ENCODE data around the gene KIAA1210. TPM values are rescaled to one million over a fixed set of nuclear protein-coding genes. Genes with fewer than 3 reads are reported as not detected.

The KIAA1210 gene
- total and polyA plus RNA-seq, 3 experiments from 2014 or later = not detected

DNA sequence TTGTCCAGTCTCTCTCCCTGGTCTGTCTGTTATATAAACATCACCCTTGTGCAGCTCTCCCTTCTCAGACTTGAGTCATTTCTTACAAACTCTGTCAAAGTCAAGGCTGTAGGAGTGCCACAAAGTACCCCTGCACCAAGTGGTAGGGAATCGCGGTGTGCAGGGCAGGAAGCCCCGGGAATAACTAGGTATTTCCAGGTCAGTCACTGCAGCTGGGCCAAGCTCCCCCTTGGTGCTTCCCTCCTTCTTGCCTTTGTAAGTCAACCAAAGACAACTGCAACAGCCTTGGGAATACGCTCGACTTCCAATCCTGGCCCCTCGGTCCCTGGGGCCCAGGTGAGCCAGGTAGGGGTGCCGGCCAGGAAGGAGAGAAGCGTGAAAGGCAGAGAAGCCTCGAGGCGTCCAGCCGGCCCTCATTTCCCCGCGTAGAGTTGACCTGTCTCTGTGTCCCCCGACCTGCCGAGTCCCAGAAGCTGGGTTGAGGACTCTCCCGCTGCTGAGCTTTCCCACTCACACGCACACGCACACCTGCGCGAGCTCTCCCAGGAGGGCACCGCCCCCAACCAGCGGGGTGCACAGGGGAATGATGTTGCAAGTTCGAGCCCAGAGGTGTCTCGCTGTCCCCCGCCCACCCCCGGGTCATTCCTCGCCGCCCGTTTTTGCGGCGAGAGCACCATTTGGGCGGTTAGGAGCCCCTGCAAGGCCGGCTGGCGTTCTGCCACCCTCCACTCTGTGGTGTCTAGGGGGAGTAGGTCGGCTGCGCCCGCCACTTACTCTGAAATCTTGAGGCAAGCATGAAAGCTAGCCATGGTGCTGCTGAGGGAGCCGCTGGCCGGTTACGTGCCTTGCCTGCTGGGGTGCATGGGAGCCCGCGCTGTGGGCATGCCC lies 22.8 kb upstream of the KIAA1210 start:
- no peaks in the 10 kb centered on the region for H3K27me3 ChIP-seq (ENCODE audit: insufficient read depth, low read length, poor library complexity, severe bottlenecking)
- Mint-ChIP-seq H3K4me1 (no peaks in the 10 kb centered on the region), H3K9me3 (no peaks in the 10 kb centered on the region), H3K4me3 (no peak overlapping the region), H3K27ac (no peak overlapping the region), H3K27me3 (no peaks in the 10 kb centered on the region), H3K36me3 (no peaks in the 10 kb centered on the region)
- no peaks in the 10 kb centered on the region for H3K9me3 ChIP-seq (ENCODE audit: low read length)
- DNase-seq = no peak
- H3K4me1 ChIP-seq (ENCODE audit: insufficient read depth, low read length) = no peaks in the 10 kb centered on the region
- POLR2A ChIA-PET = no interaction called here
- H3K27ac ChIP-seq (ENCODE audit: low read depth, low read length) = no peak overlapping the region
- CTCF ChIA-PET = no interaction called here
- no peaks in the 10 kb centered on the region for H3K36me3 ChIP-seq (ENCODE audit: insufficient read depth, low read length)
- H3K4me3 ChIP-seq (ENCODE audit: low read length) = no peak overlapping the region

DNA sequence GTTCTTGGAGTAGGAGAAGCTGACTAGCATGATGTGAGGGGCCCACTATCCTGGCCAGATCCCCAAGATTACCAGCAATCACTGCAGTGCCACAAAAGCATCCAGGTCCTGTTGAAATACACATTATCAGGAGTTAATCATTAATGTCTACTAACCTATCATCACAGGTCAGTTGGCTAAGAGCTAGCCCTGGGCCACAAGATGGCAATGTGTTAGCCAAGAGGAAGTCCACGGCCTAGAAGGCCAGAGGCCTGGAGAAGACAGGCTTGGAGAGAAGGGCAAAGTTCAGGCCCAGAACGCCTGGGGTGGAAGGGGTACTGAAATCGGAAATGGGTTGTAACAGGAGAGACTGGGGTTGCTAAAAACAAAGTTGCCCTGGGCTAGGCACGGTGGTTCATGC lies 19.9 kb upstream of the KIAA1210 start:
- Histone ChIP-seq H3K27me3 (ENCODE audit: insufficient read depth, low read length, poor library complexity, severe bottlenecking) (no peaks in the 10 kb centered on the region), H3K36me3 (ENCODE audit: insufficient read depth, low read length) (no peaks in the 10 kb centered on the region), H3K4me3 (ENCODE audit: low read length) (no peak overlapping the region), H3K27ac (ENCODE audit: low read depth, low read length) (no peak overlapping the region), H3K4me1 (ENCODE audit: insufficient read depth, low read length) (no peaks in the 10 kb centered on the region), H3K9me3 (ENCODE audit: low read length) (no peaks in the 10 kb centered on the region)
- H3K9me3 Mint-ChIP-seq = no peaks in the 10 kb centered on the region
- no peak overlapping the region for H3K27ac Mint-ChIP-seq
- no peaks in the 10 kb centered on the region for H3K27me3 Mint-ChIP-seq
- no peak for DNase-seq
- H3K36me3 Mint-ChIP-seq = no peaks in the 10 kb centered on the region
- CTCF ChIA-PET = interaction anchor here (1.0 kb wide), 1 partner anchor 28 kb away, joined by 4 read pairs; no protein-coding TSS in a partner anchor
- POLR2A ChIA-PET = no interaction called here
- no peaks in the 10 kb centered on the region for H3K4me1 Mint-ChIP-seq
- no peak overlapping the region for H3K4me3 Mint-ChIP-seq

DNA sequence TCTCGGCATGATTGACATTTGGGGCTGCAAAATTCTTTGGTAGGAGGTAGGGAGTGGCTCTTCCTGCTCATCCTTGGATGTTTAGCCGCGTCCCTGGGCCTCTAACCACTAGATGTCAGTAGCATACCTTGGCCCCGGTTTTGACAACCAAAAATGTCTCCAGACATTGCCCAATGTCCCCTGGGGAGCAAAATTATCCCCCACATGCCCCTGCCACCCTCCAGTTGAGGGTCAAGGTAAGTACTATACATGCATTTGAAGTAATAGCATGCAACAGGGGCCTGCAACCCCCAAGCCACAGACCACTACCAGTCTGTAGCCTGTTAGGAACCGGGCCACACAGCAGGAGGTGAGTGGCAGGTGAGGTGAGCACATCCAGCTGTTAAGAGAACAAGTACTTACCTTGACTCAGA lies 17.6 kb upstream of the KIAA1210 start:
- Mint-ChIP-seq H3K9me3 (no peaks in the 10 kb centered on the region), H3K27ac (peak overlapping the region in 1 of 8 donors; percentile 52), H3K27me3 (no peaks in the 10 kb centered on the region), H3K4me3 (no peak overlapping the region), H3K4me1 (no peaks in the 10 kb centered on the region), H3K36me3 (no peaks in the 10 kb centered on the region)
- Histone ChIP-seq H3K27ac (ENCODE audit: low read depth, low read length) (no peak overlapping the region), H3K27me3 (ENCODE audit: insufficient read depth, low read length, poor library complexity, severe bottlenecking) (no peaks in the 10 kb centered on the region), H3K9me3 (ENCODE audit: low read length) (no peaks in the 10 kb centered on the region), H3K4me3 (ENCODE audit: low read length) (no peak overlapping the region), H3K4me1 (ENCODE audit: insufficient read depth, low read length) (no peaks in the 10 kb centered on the region), H3K36me3 (ENCODE audit: insufficient read depth, low read length) (no peaks in the 10 kb centered on the region)
- ChIA-PET CTCF (no interaction called here), POLR2A (no interaction called here)
- DNase-seq = no peak

GRCh38 chrX:119134466-119134865 lies 6.9 kb upstream of the KIAA1210 start:
- Histone ChIP-seq H3K4me1 (ENCODE audit: insufficient read depth, low read length) (no peaks in the 10 kb centered on the region), H3K9me3 (ENCODE audit: low read length) (no peaks in the 10 kb centered on the region), H3K27ac (ENCODE audit: low read depth, low read length) (no peak overlapping the region), H3K4me3 (ENCODE audit: low read length) (no peak overlapping the region), H3K36me3 (ENCODE audit: insufficient read depth, low read length) (no peaks in the 10 kb centered on the region), H3K27me3 (ENCODE audit: insufficient read depth, low read length, poor library complexity, severe bottlenecking) (no peaks in the 10 kb centered on the region)
- no peaks in the 10 kb centered on the region for H3K4me1 Mint-ChIP-seq
- H3K27me3 Mint-ChIP-seq = peaks cover 14 to 15% of the 10 kb centered on the region in 2 donors
- H3K36me3 Mint-ChIP-seq = no peaks in the 10 kb centered on the region
- no peak for DNase-seq
- H3K27ac Mint-ChIP-seq = no peak overlapping the region
- no peaks in the 10 kb centered on the region for H3K9me3 Mint-ChIP-seq
- ChIA-PET CTCF (no interaction called here), POLR2A (no interaction called here)
- H3K4me3 Mint-ChIP-seq = no peak overlapping the region

GRCh38 chrX:119132961-119133360 lies 5.3 kb upstream of the KIAA1210 start:
- H3K27ac Mint-ChIP-seq = no peak overlapping the region
- no peaks in the 10 kb centered on the region for H3K36me3 Mint-ChIP-seq
- CTCF ChIA-PET = no interaction called here
- no peak for DNase-seq
- H3K4me3 ChIP-seq (ENCODE audit: low read length) = no peak overlapping the region
- H3K27ac ChIP-seq (ENCODE audit: low read depth, low read length) = no peak overlapping the region
- no peaks in the 10 kb centered on the region for H3K9me3 ChIP-seq (ENCODE audit: low read length)
- H3K4me3 Mint-ChIP-seq = no peak overlapping the region
- no peaks in the 10 kb centered on the region for H3K4me1 Mint-ChIP-seq
- POLR2A ChIA-PET = no interaction called here
- H3K36me3 ChIP-seq (ENCODE audit: insufficient read depth, low read length) = no peaks in the 10 kb centered on the region
- peaks cover 13 to 14% of the 10 kb centered on the region in 2 donors for H3K27me3 Mint-ChIP-seq
- peaks cover 0 to 2% (median 0%) of the 10 kb centered on the region in 5 donors for H3K9me3 Mint-ChIP-seq
- no peaks in the 10 kb centered on the region for H3K27me3 ChIP-seq (ENCODE audit: insufficient read depth, low read length, poor library complexity, severe bottlenecking)
- H3K4me1 ChIP-seq (ENCODE audit: insufficient read depth, low read length) = no peaks in the 10 kb centered on the region

GRCh38 chrX:119132316-119132715 lies 4.7 kb upstream of the KIAA1210 start:
- H3K27ac ChIP-seq (ENCODE audit: low read depth, low read length) = no peak overlapping the region
- no peaks in the 10 kb centered on the region for H3K4me1 ChIP-seq (ENCODE audit: insufficient read depth, low read length)
- no peaks in the 10 kb centered on the region for H3K36me3 ChIP-seq (ENCODE audit: insufficient read depth, low read length)
- no peaks in the 10 kb centered on the region for H3K4me1 Mint-ChIP-seq
- no peaks in the 10 kb centered on the region for H3K36me3 Mint-ChIP-seq
- peaks cover 0 to 2% (median 0%) of the 10 kb centered on the region in 5 donors for H3K9me3 Mint-ChIP-seq
- H3K4me3 Mint-ChIP-seq = no peak overlapping the region
- ChIA-PET POLR2A (no interaction called here), CTCF (no interaction called here)
- no peak for DNase-seq
- H3K27ac Mint-ChIP-seq = no peak overlapping the region
- H3K27me3 ChIP-seq (ENCODE audit: insufficient read depth, low read length, poor library complexity, severe bottlenecking) = no peaks in the 10 kb centered on the region
- H3K27me3 Mint-ChIP-seq = peaks cover 11 to 14% of the 10 kb centered on the region in 2 donors
- H3K9me3 ChIP-seq (ENCODE audit: low read length) = no peaks in the 10 kb centered on the region
- H3K4me3 ChIP-seq (ENCODE audit: low read length) = no peak overlapping the region

- Histone ChIP-seq H3K4me1 (ENCODE audit: insufficient read depth, low read length) (no peaks in the 10 kb centered on the region), H3K27me3 (ENCODE audit: insufficient read depth, low read length, poor library complexity, severe bottlenecking) (no peaks in the 10 kb centered on the region), H3K4me3 (ENCODE audit: low read length) (no peak overlapping the region), H3K27ac (ENCODE audit: low read depth, low read length) (no peak overlapping the region), H3K9me3 (ENCODE audit: low read length) (no peaks in the 10 kb centered on the region), H3K36me3 (ENCODE audit: insufficient read depth, low read length) (no peaks in the 10 kb centered on the region)
- no peaks in the 10 kb centered on the region for H3K36me3 Mint-ChIP-seq
- H3K27ac Mint-ChIP-seq = no peak overlapping the region
- H3K4me3 Mint-ChIP-seq = no peak overlapping the region
- H3K27me3 Mint-ChIP-seq = peaks cover 8 to 10% of the 10 kb centered on the region in 2 donors
- ChIA-PET POLR2A (no interaction called here), CTCF (no interaction called here)
- DNase-seq = no peak
- peaks cover 0 to 2% (median 0%) of the 10 kb centered on the region in 5 donors for H3K9me3 Mint-ChIP-seq
- no peaks in the 10 kb centered on the region for H3K4me1 Mint-ChIP-seq
Observed at GRCh38 chrX:119130911-119131310, 3.3 kb upstream of the KIAA1210 start.

DNA sequence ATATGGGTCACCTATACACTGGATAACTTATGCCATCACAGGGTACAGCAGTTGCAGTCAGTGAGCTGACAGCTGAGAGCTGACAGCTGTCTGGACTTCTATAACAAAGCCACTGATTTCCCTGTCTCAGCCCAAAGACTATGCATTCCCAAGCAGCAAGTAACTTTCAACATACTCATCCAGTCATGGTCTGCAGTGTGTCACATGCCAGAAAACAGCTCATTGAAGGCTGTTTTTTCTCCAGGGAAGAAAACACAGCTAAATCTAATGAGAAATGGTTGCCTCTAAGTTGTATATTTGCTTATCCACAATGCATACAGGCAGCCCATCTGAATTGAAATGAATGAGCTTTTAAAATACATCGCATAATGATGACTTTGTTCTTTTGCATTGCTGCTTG lies 6.3 kb downstream of the KIAA1210 start:
- Histone ChIP-seq H3K27me3 (ENCODE audit: insufficient read depth, low read length, poor library complexity, severe bottlenecking) (no peaks in the 10 kb centered on the region), H3K4me3 (ENCODE audit: low read length) (no peak overlapping the region), H3K27ac (ENCODE audit: low read depth, low read length) (no peak overlapping the region), H3K36me3 (ENCODE audit: insufficient read depth, low read length) (no peaks in the 10 kb centered on the region), H3K9me3 (ENCODE audit: low read length) (no peaks in the 10 kb centered on the region), H3K4me1 (ENCODE audit: insufficient read depth, low read length) (no peaks in the 10 kb centered on the region)
- H3K27me3 Mint-ChIP-seq = peaks cover 3 to 15% of the 10 kb centered on the region in 2 donors
- CTCF ChIA-PET = no interaction called here
- no peak for DNase-seq
- no peaks in the 10 kb centered on the region for H3K9me3 Mint-ChIP-seq
- no peaks in the 10 kb centered on the region for H3K36me3 Mint-ChIP-seq
- POLR2A ChIA-PET = no interaction called here
- H3K4me1 Mint-ChIP-seq = no peaks in the 10 kb centered on the region
- H3K4me3 Mint-ChIP-seq = no peak overlapping the region
- H3K27ac Mint-ChIP-seq = no peak overlapping the region

Measured in CD8-positive, alpha-beta memory T cell (primary cell).